Measurements from ENCODE around the gene MISP3. TPM values are rescaled to one million over a fixed set of nuclear protein-coding genes. Genes with fewer than 3 reads are reported as not detected.
A peak's percentile ranks its signal among the peaks of the same experiment; 100 is the strongest.
"Not testable (repeated sequence)": the region's sequence is repeated elsewhere in the genome, so short reads cannot be mapped to it uniquely, and the experiment has no call there.

MISP3 gene
- 10 to 100 TPM; 13.6 to 34.2 (median 32.9) TPM for total RNA-seq
- long read RNA-seq, donor 1, transcript MISP3-202 (3 exons, 1,535 nt): minor isoform, 11 of 35 reads
- long read RNA-seq, donor 1, transcript MISP3-204 (1 exons, 2,187 nt): major isoform, 17 of 35 reads
- long read RNA-seq, donor 1, partial matches to known transcripts: 6 of 35 reads
- long read RNA-seq, donor 1, other reads (novel, unspliced or antisense): 0 of 35 reads
- long read RNA-seq, donor 2, partial matches to known transcripts: 0 of 2 reads
- long read RNA-seq, donor 2, other reads (novel, unspliced or antisense): 0 of 2 reads

- no peaks in the 10 kb centered on the region for H3K36me3 ChIP-seq (ENCODE audit: low read depth)
- no peaks in the 10 kb centered on the region for H3K9me3 ChIP-seq
- peak; percentile 79 for ATAC-seq
- H3K4me3 ChIP-seq: peak within 1 kb of the TSS; percentile 61
- peak; percentile 91 to 94 (median 92) for DNase-seq
- TF ChIP-seq CTCF (IDR thresholded peaks at IDR 0.05): no peak
- H3K4me1 ChIP-seq (ENCODE audit: low read depth): peaks cover 11% of the 10 kb centered on the region
- intact Hi-C loops (cut with DNase I, micrococcal nuclease): loop anchor here (5.0 to 10.0 kb wide), 2 partner anchors 188 to 190 kb away; no protein-coding TSS in a partner anchor
Measured at GRCh38 chr19:14072535-14073260, at the start of gene MISP3. TSS of gene MISP3 (plus strand) at chr19:14072786. CDS start at chr19:14073310, 524 bp downstream.

- intact Hi-C loops (cut with DNase I, micrococcal nuclease): no loop called here
- H3K4me1 ChIP-seq (ENCODE audit: low read depth): no peaks in the 10 kb centered on the region
- no peaks in the 10 kb centered on the region for H3K9me3 ChIP-seq
- peak in 2 of 3 donors; percentile 61 to 67 for DNase-seq
- no peak overlapping the region for H3K4me3 ChIP-seq
- no peaks in the 10 kb centered on the region for H3K36me3 ChIP-seq (ENCODE audit: low read depth)
- TF ChIP-seq CTCF (IDR thresholded peaks at IDR 0.05): no peak
- peak; percentile 99 for ATAC-seq
Measured at GRCh38 chr19:14023404-14024235, 49.0 kb upstream of the MISP3 start.

GRCh38 chr19:14026652-14027192 lies 45.9 kb upstream of the MISP3 start:
- ATAC-seq; intact Hi-C loops (cut with DNase I, micrococcal nuclease); H3K4me3 ChIP-seq; H3K36me3 ChIP-seq (ENCODE audit: low read depth); H3K9me3 ChIP-seq; H3K4me1 ChIP-seq (ENCODE audit: low read depth); DNase-seq: not testable (repeated sequence)

DNA sequence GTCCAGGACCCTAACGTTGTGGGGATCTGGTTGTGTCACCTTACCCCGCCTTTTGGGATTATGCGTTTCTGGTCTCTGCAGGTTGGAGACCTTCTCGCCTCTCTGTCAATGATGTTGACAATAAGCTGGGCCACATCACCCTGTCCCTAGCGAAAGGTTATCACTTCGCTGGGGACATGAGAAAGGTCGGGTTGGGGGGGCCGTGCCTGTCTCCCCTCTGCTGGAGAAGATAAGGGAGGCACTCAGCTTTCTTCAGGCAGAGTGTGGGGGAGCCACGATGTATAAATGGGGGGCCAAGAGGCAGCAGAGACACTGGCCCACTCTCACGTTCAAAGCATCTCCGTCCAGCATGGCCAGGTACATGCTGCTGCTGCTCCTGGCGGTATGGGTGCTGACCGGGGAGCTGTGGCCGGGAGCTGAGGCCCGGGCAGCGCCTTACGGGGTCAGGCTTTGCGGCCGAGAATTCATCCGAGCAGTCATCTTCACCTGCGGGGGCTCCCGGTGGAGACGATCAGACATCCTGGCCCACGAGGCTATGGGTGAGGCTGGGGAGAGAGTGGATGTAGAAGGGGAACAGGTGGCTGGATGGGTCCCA lies 44.6 kb upstream of the MISP3 start, which contains the start of gene RLN3:
RLN3 (plus strand) TSS at position 293 of the 595 bp plus-strand sequence; CDS start at position 350, 57 bp downstream.
- Histone ChIP-seq H3K9me3 (no peaks in the 10 kb centered on the region), H3K4me3 (no peak within 1 kb of the TSS), H3K4me1 (ENCODE audit: low read depth) (peaks cover 8% of the 10 kb centered on the region), H3K36me3 (ENCODE audit: low read depth) (no peaks in the 10 kb centered on the region)
- intact Hi-C loops (cut with DNase I, micrococcal nuclease): no loop called here
- no peak for DNase-seq
- TF ChIP-seq CTCF (IDR thresholded peaks at IDR 0.05): no peak
- no peak for ATAC-seq

DNA sequence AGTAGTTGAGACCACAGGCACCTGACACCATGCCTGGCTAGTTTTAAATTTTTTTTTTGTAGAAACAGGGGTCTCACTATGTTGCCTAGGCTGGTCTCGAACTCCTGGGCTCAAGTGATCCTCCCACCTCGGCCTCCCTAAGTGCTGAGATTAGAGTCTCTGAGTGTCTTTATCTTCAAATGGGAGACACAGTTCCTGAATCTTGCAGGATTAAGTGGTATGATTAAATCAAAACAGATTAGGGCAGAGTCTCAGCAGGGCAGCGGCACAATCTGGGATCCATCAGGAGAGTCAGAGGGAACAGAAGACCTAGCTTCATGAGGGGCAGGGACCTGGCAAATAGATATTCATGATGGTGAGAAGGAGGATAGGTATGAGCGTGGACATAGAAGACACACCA lies 43.7 kb upstream of the MISP3 start:
- Histone ChIP-seq H3K9me3 (no peaks in the 10 kb centered on the region), H3K36me3 (ENCODE audit: low read depth) (no peaks in the 10 kb centered on the region), H3K4me3 (no peak overlapping the region), H3K4me1 (ENCODE audit: low read depth) (peaks cover 8% of the 10 kb centered on the region)
- intact Hi-C loops (cut with DNase I, micrococcal nuclease): no loop called here
- ATAC-seq (no peak), DNase-seq (no peak)
- TF ChIP-seq CTCF (IDR thresholded peaks at IDR 0.05): no peak

All from mucosa of descending colon (tissue), 3 donors.